ENCODE measurements around the gene SOX15.

DNA sequence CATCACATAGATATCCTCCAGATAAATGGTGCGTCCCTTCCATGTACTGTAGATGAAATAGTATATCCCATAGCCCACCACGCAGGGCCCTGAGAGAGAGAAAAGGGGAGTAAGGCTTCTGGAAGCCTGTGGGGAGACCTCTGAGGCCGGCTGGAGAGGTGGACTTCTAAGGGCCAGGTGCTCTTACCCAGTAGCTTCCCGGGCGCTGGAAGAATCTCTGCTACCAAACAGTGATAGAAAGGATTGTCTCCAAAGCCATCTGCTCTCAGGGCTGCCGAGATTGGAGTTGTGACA lies 37.0 kb upstream of the SOX15 start:
- TF ChIP-seq, protein P1, sequence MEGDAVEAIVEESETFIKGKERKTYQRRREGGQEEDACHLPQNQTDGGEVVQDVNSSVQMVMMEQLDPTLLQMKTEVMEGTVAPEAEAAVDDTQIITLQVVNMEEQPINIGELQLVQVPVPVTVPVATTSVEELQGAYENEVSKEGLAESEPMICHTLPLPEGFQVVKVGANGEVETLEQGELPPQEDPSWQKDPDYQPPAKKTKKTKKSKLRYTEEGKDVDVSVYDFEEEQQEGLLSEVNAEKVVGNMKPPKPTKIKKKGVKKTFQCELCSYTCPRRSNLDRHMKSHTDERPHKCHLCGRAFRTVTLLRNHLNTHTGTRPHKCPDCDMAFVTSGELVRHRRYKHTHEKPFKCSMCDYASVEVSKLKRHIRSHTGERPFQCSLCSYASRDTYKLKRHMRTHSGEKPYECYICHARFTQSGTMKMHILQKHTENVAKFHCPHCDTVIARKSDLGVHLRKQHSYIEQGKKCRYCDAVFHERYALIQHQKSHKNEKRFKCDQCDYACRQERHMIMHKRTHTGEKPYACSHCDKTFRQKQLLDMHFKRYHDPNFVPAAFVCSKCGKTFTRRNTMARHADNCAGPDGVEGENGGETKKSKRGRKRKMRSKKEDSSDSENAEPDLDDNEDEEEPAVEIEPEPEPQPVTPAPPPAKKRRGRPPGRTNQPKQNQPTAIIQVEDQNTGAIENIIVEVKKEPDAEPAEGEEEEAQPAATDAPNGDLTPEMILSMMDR (IDR thresholded peaks at IDR 0.05): no peak
- TF ChIP-seq POLR2AphosphoS5 (IDR thresholded peaks at IDR 0.05): no peak
